ENCODE data around the gene MYO18A.

MYO18A gene

GRCh38 chr17:29074488-29074887 lies 105.7 kb downstream of the MYO18A start:
- TF ChIP-seq CTCF (IDR thresholded peaks at IDR 0.05; ENCODE audit: low read depth, low read length): no peak
- H3K4me3 ChIP-seq (ENCODE audit: low read depth, low read length): no peak overlapping the region

- TF ChIP-seq CTCF (IDR thresholded peaks at IDR 0.05; ENCODE audit: low read depth, low read length): no peak
These were observed 106.7 kb downstream of the MYO18A start for GRCh38 chr17:29073520-29073919.

GRCh38 chr17:29073045-29073444 lies 107.2 kb downstream of the MYO18A start:
- no peak overlapping the region for H3K4me3 ChIP-seq (ENCODE audit: low read depth, low read length)
- TF ChIP-seq CTCF (IDR thresholded peaks at IDR 0.05; ENCODE audit: low read depth, low read length): no peak

More at GRCh38 chr17:29073520-29073919, 106.7 kb downstream of the MYO18A start:
- H3K4me3 ChIP-seq (ENCODE audit: low read depth, low read length): no peak overlapping the region

GRCh38 chr17:29071303-29071702 lies 108.9 kb downstream of the MYO18A start:
- no peak overlapping the region for H3K4me3 ChIP-seq (ENCODE audit: low read depth, low read length)
- no peak for TF ChIP-seq CTCF (IDR thresholded peaks at IDR 0.05; ENCODE audit: low read depth, low read length)

- H3K4me3 ChIP-seq (ENCODE audit: low read depth, low read length): no peak overlapping the region
- TF ChIP-seq CTCF (IDR thresholded peaks at IDR 0.05; ENCODE audit: low read depth, low read length): no peak
These were observed 109.4 kb downstream of the MYO18A start for GRCh38 chr17:29070781-29071180.

- no peak overlapping the region for H3K4me3 ChIP-seq (ENCODE audit: low read depth, low read length)
- no peak for TF ChIP-seq CTCF (IDR thresholded peaks at IDR 0.05; ENCODE audit: low read depth, low read length)
These were observed 109.9 kb downstream of the MYO18A start for GRCh38 chr17:29070308-29070707.

GRCh38 chr17:29069526-29070041 lies 110.6 kb downstream of the MYO18A start:
- TF ChIP-seq CTCF (IDR thresholded peaks at IDR 0.05; ENCODE audit: low read depth, low read length): no peak
- H3K4me3 ChIP-seq (ENCODE audit: low read depth, low read length): no peak overlapping the region
